ENCODE data around the gene ACOX1. TPM values are rescaled to one million over a fixed set of nuclear protein-coding genes. Genes with fewer than 3 reads are reported as not detected.

Gene ACOX1
- total and polyA plus RNA-seq, 2 of the 13 experiments (the other 11 are each of a cell fraction or from before 2014, with no cell fraction given), result 86.4 to 120 TPM

- H3K27ac ChIP-seq (ENCODE audit: extremely low read length, insufficient read depth, low read length), result peak overlapping the region; percentile 83
- no peak overlapping the region for H3K4me3 ChIP-seq (replicated peaks in 1 of 3; ENCODE audit: insufficient read depth in 1 of 3, low read depth in 2 of 3, low read length in 3 of 3)
- H2AFZ ChIP-seq (ENCODE audit: low read length), result no peak overlapping the region
- H3K4me2 ChIP-seq (ENCODE audit: low read depth, low read length), result no peak overlapping the region
- WGBS (ENCODE audit: low lambda C conversion rate), result 97% methylated on average over 12 of the region's 12 CpGs
- H3K36me3 ChIP-seq (replicated peaks in 1 of 2; ENCODE audit: control insufficient read depth in 1 of 2, insufficient read depth in 2 of 2, low read length in 2 of 2), result peaks cover 0 to 2% of the 10 kb centered on the region in 2 experiments; a peak in 1 of 5 replicates
- no peak for ATAC-seq
- no peaks in the 10 kb centered on the region for H3K9me3 ChIP-seq (ENCODE audit: low read length)
- no TSS peak for BruUV-seq (replicated peaks)
- CTCF ChIA-PET (ENCODE audit: low intra/inter-chr PET ratio, low total read pairs), result no interaction called here
- intact Hi-C loops (cut with micrococcal nuclease; ENCODE audit: unreplicated experiment) (no loop called here), in situ Hi-C loops (cut with HindIII; ENCODE audit: extremely low pct_ligation_motif_present, low pct_unique_long_range_greater_than_20kb) (no loop called here)
- no peaks in the 10 kb centered on the region for H3K27me3 ChIP-seq (ENCODE audit: control insufficient read depth in 1 of 2, insufficient read depth in 2 of 2, low read length in 2 of 2)
- peaks cover 89% of the 10 kb centered on the region for H3K4me1 ChIP-seq (ENCODE audit: insufficient read depth, low read length)
- POLR2A ChIA-PET, result interaction anchor here (0.8 to 14.3 kb wide), 7 partner anchors 12 to 222 kb away, joined by 3 to 481 read pairs (median 19); partner anchors contain the start of genes ACOX1, MRPL38 and TEN1
- no peak for DNase-seq (ENCODE audit: low spot score)
- no peaks in the 10 kb centered on the region for H4K20me1 ChIP-seq (ENCODE audit: insufficient read depth, low read length)
- no peak for FAIRE-seq
- no peaks in the 10 kb centered on the region for H3K79me2 ChIP-seq (ENCODE audit: insufficient read depth, low read length)
- no peak overlapping the region for H3K9ac ChIP-seq (ENCODE audit: insufficient read depth, low read depth, low read length)
- TF ChIP-seq ZNF687 (CRISPR knock-in tag; IDR thresholded peaks at IDR 0.05), result peak; percentile 25; the same call in 1 of the 2 replicates
- TF ChIP-seq NFRKB (IDR thresholded peaks at IDR 0.05), result no peak
- no peak for TF ChIP-seq MAZ (IDR thresholded peaks at IDR 0.05; ENCODE audit: borderline replicate concordance, low read depth, low read length)
- TF ChIP-seq MAZ (CRISPR knock-in tag; IDR thresholded peaks at IDR 0.05; ENCODE audit: low read depth), result no peak
- 0 out of 2 replicates have a peak, but pooled peaks have one; percentile 16 for TF ChIP-seq ZNF274 (CRISPR knock-in tag; IDR thresholded peaks at IDR 0.05)
- TF ChIP-seq BORCS8-MEF2B (CRISPR knock-in tag; IDR thresholded peaks at IDR 0.05), result 0 out of 2 replicates have a peak, but pooled peaks have one; percentile 30
- TF ChIP-seq POLR2AphosphoS2 (IDR thresholded peaks at IDR 0.05; ENCODE audit: low read depth, low read length), result no peak
- TF ChIP-seq EP300 (IDR thresholded peaks at IDR 0.05; ENCODE audit: low read depth in 2 of 2, low read length in 2 of 2), result no peak
- no peak for TF ChIP-seq EP300 (CRISPR knock-in tag; IDR thresholded peaks at IDR 0.05; ENCODE audit: borderline replicate concordance)
- TF ChIP-seq ZBTB38 (CRISPR knock-in tag; IDR thresholded peaks at IDR 0.05), result peak; percentile 26; the same call in 1 of the 2 replicates
- no peak for TF ChIP-seq ZBTB40 (IDR thresholded peaks at IDR 0.05)
- TF ChIP-seq ZBTB40 (CRISPR knock-in tag; IDR thresholded peaks at IDR 0.05), result no peak
- TF ChIP-seq RXRA (CRISPR knock-in tag; IDR thresholded peaks at IDR 0.05), result no peak
Observed at GRCh38 chr17:76002100-76002499, 23.1 kb upstream of the ACOX1 start.
